Measurements from ENCODE around the gene TSPAN4.

- TF ChIP-seq CBX3 (IDR thresholded peaks at IDR 0.05; ENCODE audit: low read depth) (no peak), CEBPB (IDR thresholded peaks at IDR 0.05; ENCODE audit: low read depth) (no peak), REST (IDR thresholded peaks at IDR 0.05; ENCODE audit: low read depth) (no peak), ZBTB33 (IDR thresholded peaks at IDR 0.05; ENCODE audit: extremely low read depth, insufficient replicate concordance, low read length) (no peak), CTCF (IDR thresholded peaks at IDR 0.05 in 2 of 3, conservative IDR thresholded peaks at IDR 0.05 in 1 of 3; ENCODE audit: borderline replicate concordance in 1 of 3, insufficient read depth in 1 of 3, low read depth in 2 of 3, low read length in 2 of 3) (no peak), POLR2A (IDR thresholded peaks at IDR 0.05; ENCODE audit: borderline replicate concordance, extremely low read depth, insufficient read depth, insufficient read length) (no peak), FOSL1 (IDR thresholded peaks at IDR 0.05; ENCODE audit: low read depth) (no peak), ZNF274 (IDR thresholded peaks at IDR 0.05; ENCODE audit: low read depth, low read length) (no peak), POLR2AphosphoS5 (IDR thresholded peaks at IDR 0.05; ENCODE audit: low read depth, low read length) (no peak), ATF3 (IDR thresholded peaks at IDR 0.05) (no peak), EZH2phosphoT487 (IDR thresholded peaks at IDR 0.05; ENCODE audit: borderline replicate concordance) (no peak)
These were observed 40.5 kb upstream of the TSPAN4 start for GRCh38 chr11:802018-802617.

All from HCT116 (cell line).